H9 (cell line): Measurements from ENCODE around the gene HAL. TPM values are rescaled to one million over a fixed set of nuclear protein-coding genes. Genes with fewer than 3 reads are reported as not detected.

Source experiments
- DNase-seq: peaks from one replicate; pipeline ENCODE4 v3.0.0-alpha.2; 2017
- H2AFZ ChIP-seq: one replicate; pipeline ENCODE4 v1.6.1; 2013; ENCODE audit warnings: mild to moderate bottlenecking, low read length, control low read depth, moderate library complexity
- H2AK5ac ChIP-seq: 2 replicates; pipeline ENCODE4 v1.6.1; 2013; ENCODE audit warnings: low read length, control low read depth, mixed read lengths; ENCODE audit not compliant: insufficient read length
- H2BK120ac ChIP-seq: one replicate; pipeline ENCODE4 v1.6.1; 2013; ENCODE audit warnings: low read depth, mild to moderate bottlenecking, low read length, control low read depth, inconsistent platforms; ENCODE audit not compliant: poor library complexity, severe bottlenecking
- H2BK12ac ChIP-seq: 2 replicates; pipeline ENCODE4 v1.6.1; 2013; ENCODE audit warnings: low read length, control low read depth, mixed read lengths, low read depth; ENCODE audit not compliant: insufficient read length
- H2BK15ac ChIP-seq: 2 replicates; pipeline ENCODE4 v1.6.1; 2013; ENCODE audit warnings: low read depth, low read length, control low read depth
- H2BK20ac ChIP-seq: one replicate; pipeline ENCODE4 v1.6.1; 2013; ENCODE audit warnings: low read depth, mild to moderate bottlenecking, low read length, control low read depth, inconsistent platforms; ENCODE audit not compliant: poor library complexity, severe bottlenecking
- H2BK5ac ChIP-seq: 2 replicates; pipeline ENCODE4 v1.6.1; 2013; ENCODE audit warnings: low read length, control low read depth, mixed read lengths; ENCODE audit not compliant: insufficient read length
- H3K14ac ChIP-seq: 2 replicates; pipeline ENCODE4 v1.6.1; 2013; ENCODE audit warnings: low read length, control low read depth; ENCODE audit not compliant: insufficient read depth
- H3K18ac ChIP-seq: 2 replicates; pipeline ENCODE4 v1.6.1; 2013; ENCODE audit warnings: low read depth, mild to moderate bottlenecking, mixed read lengths, low read length, control low read depth; ENCODE audit not compliant: insufficient read length
- H3K23ac ChIP-seq: 2 replicates; pipeline ENCODE4 v1.6.1; 2013; ENCODE audit warnings: low read length, control low read depth, mixed read lengths, low read depth; ENCODE audit not compliant: insufficient read length
- H3K23me2 ChIP-seq: 2 replicates; pipeline ENCODE4 v1.6.1; 2013; ENCODE audit warnings: low read depth, mild to moderate bottlenecking, mixed read lengths, low read length, control low read depth; ENCODE audit not compliant: insufficient read length, poor library complexity, severe bottlenecking
- H3K27ac ChIP-seq: 2 replicates; pipeline ENCODE4 v1.5.1; 2013; ENCODE audit warnings: low read length, control low read depth, mixed read lengths, low read depth; ENCODE audit not compliant: insufficient read length
- H3K27me3 ChIP-seq: 2 replicates; pipeline ENCODE4 v1.6.1; 2013; ENCODE audit warnings: low read length, control low read depth, inconsistent platforms; ENCODE audit not compliant: insufficient read depth
- H3K4ac ChIP-seq: 2 replicates; pipeline ENCODE4 v1.6.1; 2013; ENCODE audit warnings: low read depth, mild to moderate bottlenecking, control low read depth, inconsistent platforms, low read length, moderate library complexity
- H3K4me1 ChIP-seq: 2 replicates; pipeline ENCODE4 v1.6.1; 2013; ENCODE audit warnings: low read length, control low read depth, inconsistent platforms; ENCODE audit not compliant: insufficient read depth
- H3K4me2 ChIP-seq: 2 replicates; pipeline ENCODE4 v1.6.1; 2013; ENCODE audit warnings: low read length, control low read depth, mixed read lengths; ENCODE audit not compliant: insufficient read length, insufficient read depth
- H3K56ac ChIP-seq: 2 replicates; pipeline ENCODE4 v1.6.1; 2013; ENCODE audit warnings: low read depth, mild to moderate bottlenecking, mixed read lengths, low read length, control low read depth; ENCODE audit not compliant: insufficient read length
- H3K79me1 ChIP-seq: 2 replicates; pipeline ENCODE4 v1.6.1; 2013; ENCODE audit warnings: low read depth, mild to moderate bottlenecking, moderate library complexity, low read length, control low read depth, inconsistent platforms; ENCODE audit not compliant: insufficient read depth, poor library complexity, severe bottlenecking
- H3K79me2 ChIP-seq: 2 replicates; pipeline ENCODE4 v1.6.1; 2013; ENCODE audit warnings: low read length, control low read depth, inconsistent platforms; ENCODE audit not compliant: insufficient read depth
- H3K9ac ChIP-seq: 2 replicates; pipeline ENCODE4 v1.6.1; 2013; ENCODE audit warnings: low read length, control low read depth, mixed read lengths; ENCODE audit not compliant: insufficient read length; ENCODE audit errors: extremely low read depth
- H3K9me3 ChIP-seq: one replicate; pipeline ENCODE4 v1.6.1; 2013; ENCODE audit warnings: low read depth, low read length, inconsistent platforms; ENCODE audit not compliant: control insufficient read depth
- H3T11ph ChIP-seq: one replicate; pipeline ENCODE4 v1.6.1; 2013; ENCODE audit warnings: mild to moderate bottlenecking, low read length, control low read depth, inconsistent platforms
- H4K20me1 ChIP-seq: one replicate; pipeline ENCODE4 v1.6.1; 2013; ENCODE audit not compliant: control insufficient read depth, insufficient read length, insufficient read depth
- H4K5ac ChIP-seq: 2 replicates; pipeline ENCODE4 v1.6.1; 2013; ENCODE audit warnings: low read depth, mild to moderate bottlenecking, mixed read lengths, low read length, control low read depth; ENCODE audit not compliant: insufficient read length
- H4K8ac ChIP-seq: replicated peaks from 2 replicates; pipeline ENCODE4 v1.6.1; 2013; ENCODE audit warnings: low read length, control low read depth, mixed read lengths, low read depth; ENCODE audit not compliant: insufficient read length
- H4K91ac ChIP-seq: 2 replicates; pipeline ENCODE4 v1.6.1; 2013; ENCODE audit warnings: low read depth, mild to moderate bottlenecking, moderate library complexity, mixed read lengths, low read length, control low read depth; ENCODE audit not compliant: insufficient read length
- H3K27ac Mint-ChIP-seq, 3 experiments: 2 replicates in 2 of 3; 3 replicates in 1 of 3; pipeline ENCODE4 v1.8.0; 2020 to 2021; ENCODE audit warnings: mixed read lengths in 3 of 3, mild to moderate bottlenecking in 1 of 3, moderate library complexity in 1 of 3
- H3K27me3 Mint-ChIP-seq: 2 replicates; pipeline ENCODE4 v1.8.0; 2021; ENCODE audit warnings: low read depth, mild to moderate bottlenecking, moderate library complexity, mixed read lengths
- H3K36me3 Mint-ChIP-seq, 3 experiments: 2 replicates in 2 of 3; 3 replicates in 1 of 3; pipeline ENCODE4 v1.8.0; 2020 to 2021; ENCODE audit warnings: low read depth in 3 of 3, mixed read lengths in 3 of 3; ENCODE audit not compliant: insufficient read depth in 1 of 3
- H3K4me1 Mint-ChIP-seq, 2 experiments: 2 replicates each; pipeline ENCODE4 v1.8.0; 2020; ENCODE audit warnings: mixed read lengths in 2 of 2
- H3K4me3 Mint-ChIP-seq, 2 experiments: 2 replicates in 1 of 2; 3 replicates in 1 of 2; pipeline ENCODE4 v1.8.0; 2020 to 2021; ENCODE audit warnings: mild to moderate bottlenecking in 2 of 2, mixed read lengths in 2 of 2, moderate library complexity in 1 of 2
- H3K9me3 Mint-ChIP-seq, 2 experiments: 2 replicates in 1 of 2; 3 replicates in 1 of 2; pipeline ENCODE4 v1.8.0; 2020; ENCODE audit warnings: mild to moderate bottlenecking in 2 of 2, mixed read lengths in 2 of 2, moderate library complexity in 1 of 2
- CTCF ChIP-seq: fragments of 200-600 bp; sonication (generic); conservative IDR thresholded peaks from 3 replicates; pipeline ENCODE4 v1.8.0; 2021; ENCODE audit warnings: antibody characterized with exemption, mild to moderate bottlenecking
- WGBS: extraction: QIAGEN DNeasy Blood & Tissue Kit; methylation state at CpG from one replicate; pipeline ENCODE4 v1.1.7; 2013; ENCODE audit warnings: missing lambda C conversion rate, low lambda C conversion rate, mixed read lengths; ENCODE audit not compliant: insufficient read length; ENCODE audit errors: extremely low coverage; 5-methylcytosine and 5-hydroxymethylcytosine counted together
- total RNA-seq: library from RNA; stranded (reverse); gene quantifications from 2 replicates; pipeline ENCODE4 v1.2.1, GENCODE V29; 2021

Gene HAL
- total RNA-seq, 1 experiment from 2014 or later: 0.35 TPM

DNA sequence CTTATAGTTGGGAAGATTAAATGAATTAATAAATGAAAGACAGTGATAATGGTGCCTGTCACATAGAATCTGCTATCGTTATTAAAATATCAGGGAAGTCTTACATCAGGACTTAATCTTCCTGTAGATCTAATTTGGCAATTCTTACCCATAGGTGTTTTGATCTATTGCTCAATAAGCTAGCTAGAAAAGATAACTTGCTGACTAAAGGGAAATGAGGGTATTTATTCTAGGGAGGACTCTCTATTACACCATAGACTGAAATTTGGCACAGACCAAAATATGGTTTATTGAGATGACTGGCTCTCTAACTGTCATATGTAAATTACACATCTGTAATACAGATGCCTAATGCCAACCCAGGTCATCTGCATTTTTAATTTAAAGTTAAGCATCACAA is 11.5 kb downstream of the HAL start:
- H4K8ac ChIP-seq: no peak overlapping the region
- no peak overlapping the region for H2BK15ac ChIP-seq
- no peaks in the 10 kb centered on the region for H3K36me3 Mint-ChIP-seq
- no peak overlapping the region for H2BK20ac ChIP-seq
- no peak overlapping the region for H3K23ac ChIP-seq
- peaks cover 6% of the 10 kb centered on the region for H3K27me3 Mint-ChIP-seq
- H3K9me3 ChIP-seq: no peaks in the 10 kb centered on the region
- DNase-seq: no peak
- H3K4me1 Mint-ChIP-seq: peaks cover 24 to 26% of the 10 kb centered on the region in 2 experiments
- H4K5ac ChIP-seq: no peak overlapping the region
- no peak overlapping the region for H3K27ac ChIP-seq
- no peak overlapping the region for H3K4me3 Mint-ChIP-seq
- TF ChIP-seq CTCF: no peak
- H2BK12ac ChIP-seq: no peak overlapping the region
- no peaks in the 10 kb centered on the region for H3K9me3 Mint-ChIP-seq
- no peak overlapping the region for H2AFZ ChIP-seq
- no peak overlapping the region for H3K18ac ChIP-seq
- no peak overlapping the region for H4K91ac ChIP-seq
- no peak overlapping the region for H3K4ac ChIP-seq
- H3K79me1 ChIP-seq: no peaks in the 10 kb centered on the region
- no peak overlapping the region for H2BK5ac ChIP-seq
- H3K56ac ChIP-seq: no peak overlapping the region
- no peak overlapping the region for H3K9ac ChIP-seq
- H3K79me2 ChIP-seq: no peaks in the 10 kb centered on the region
- no peaks in the 10 kb centered on the region for H3K27me3 ChIP-seq
- H2BK120ac ChIP-seq: no peak overlapping the region
- H2AK5ac ChIP-seq: no peak overlapping the region
- H3T11ph ChIP-seq: no peak overlapping the region
- WGBS: no CpG with 5 or more reads among the region's 1 CpG
- H4K20me1 ChIP-seq: no peaks in the 10 kb centered on the region
- no peak overlapping the region for H3K14ac ChIP-seq
- no peak overlapping the region for H3K4me2 ChIP-seq
- H3K27ac Mint-ChIP-seq: no peak overlapping the region
- H3K23me2 ChIP-seq: no peaks in the 10 kb centered on the region
- H3K4me1 ChIP-seq: peaks cover 3% of the 10 kb centered on the region; the same call in 1 of the 2 replicates
